HTERT RPE-1 (cell line): ENCODE measurements around the gene CNTNAP2.

Experiments
- in situ Hi-C: fragments of 300-500 bp; cut with MboI; formaldehyde crosslinking; loops from 4 replicates; pipeline ENCODE4 v1.14.3; 2020; ENCODE audit warnings: low sequenced_read_pairs

The CNTNAP2 gene

DNA sequence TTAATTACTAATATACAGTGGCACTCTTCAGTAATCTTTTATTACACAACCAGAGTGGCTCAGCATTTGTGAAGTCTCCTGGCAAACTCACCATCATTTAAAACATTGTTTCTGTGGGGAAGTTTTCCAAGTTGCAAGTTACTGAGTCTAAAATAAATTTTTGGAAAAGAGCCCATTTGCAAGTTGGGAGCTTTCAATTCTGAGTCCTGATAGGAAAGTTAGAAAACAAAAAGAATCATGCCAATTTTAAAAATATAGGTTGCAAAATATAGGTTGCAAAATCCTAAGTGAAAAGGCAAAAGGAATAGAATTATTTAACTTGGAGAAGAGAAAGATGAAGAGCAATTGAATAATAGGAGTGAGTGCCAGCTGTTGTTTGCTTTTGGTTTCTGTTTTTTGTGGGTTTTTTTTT lies 2095.1 kb downstream of the CNTNAP2 start:
- in situ Hi-C loops: no loop called here

DNA sequence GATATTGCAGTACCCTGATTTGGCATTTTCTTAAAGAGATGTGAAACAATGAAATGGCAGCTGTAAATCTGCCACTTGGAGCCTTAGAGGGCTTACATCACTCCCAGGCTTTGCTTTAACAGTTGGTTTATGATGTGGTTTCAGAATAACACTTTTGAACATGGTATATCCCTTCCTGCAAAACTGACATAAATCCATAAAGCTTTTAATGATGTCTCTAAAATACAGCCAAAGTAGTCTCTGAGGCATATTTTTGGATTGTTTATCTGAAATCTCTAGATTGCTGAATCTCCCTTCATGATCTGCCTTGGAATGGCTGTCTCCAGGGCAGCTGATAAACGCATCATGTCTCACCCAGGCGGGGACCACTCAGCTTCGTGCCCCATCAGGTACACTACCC lies 2096.1 kb downstream of the CNTNAP2 start:
- in situ Hi-C loops: no loop called here

DNA sequence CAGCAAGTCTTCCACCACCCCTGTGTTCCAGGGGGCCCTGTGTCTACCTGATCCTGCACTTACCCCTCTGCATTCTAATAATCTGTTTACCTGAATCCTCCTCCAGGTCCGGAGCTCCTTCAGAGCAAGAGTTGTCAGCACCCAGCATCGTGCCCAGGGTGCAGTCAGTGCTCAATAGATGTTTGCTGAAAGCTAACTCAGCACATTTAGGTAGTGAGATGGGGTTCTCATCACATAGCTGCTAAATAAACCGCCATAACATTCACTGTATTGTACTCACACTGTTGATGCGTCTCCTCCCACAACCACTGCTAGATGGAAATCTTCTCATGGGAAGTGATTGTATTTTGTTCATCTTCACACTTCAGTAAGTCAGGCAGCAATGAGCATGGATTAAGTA lies 2097.5 kb downstream of the CNTNAP2 start:
- in situ Hi-C loops: no loop called here

DNA sequence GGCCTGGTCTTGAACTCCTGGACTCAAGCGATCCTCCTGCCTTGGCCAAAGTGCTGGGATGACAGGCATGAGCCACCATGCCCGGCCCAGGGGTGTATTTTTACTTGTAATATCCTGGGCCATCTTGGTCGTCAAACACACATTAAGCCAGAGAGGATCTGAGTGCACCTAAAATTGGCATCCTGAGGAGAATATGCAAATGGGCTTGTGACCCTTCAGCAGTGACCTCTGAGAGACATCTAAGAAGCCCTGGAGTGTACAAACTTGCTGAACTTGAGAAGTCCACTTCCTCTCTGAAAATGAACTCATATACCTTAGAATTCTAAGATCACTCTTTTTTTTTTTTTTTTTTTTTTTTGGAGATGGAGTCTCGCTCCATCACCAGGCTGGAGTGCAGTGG lies 2102.0 kb downstream of the CNTNAP2 start:
- in situ Hi-C loops: no loop called here

DNA sequence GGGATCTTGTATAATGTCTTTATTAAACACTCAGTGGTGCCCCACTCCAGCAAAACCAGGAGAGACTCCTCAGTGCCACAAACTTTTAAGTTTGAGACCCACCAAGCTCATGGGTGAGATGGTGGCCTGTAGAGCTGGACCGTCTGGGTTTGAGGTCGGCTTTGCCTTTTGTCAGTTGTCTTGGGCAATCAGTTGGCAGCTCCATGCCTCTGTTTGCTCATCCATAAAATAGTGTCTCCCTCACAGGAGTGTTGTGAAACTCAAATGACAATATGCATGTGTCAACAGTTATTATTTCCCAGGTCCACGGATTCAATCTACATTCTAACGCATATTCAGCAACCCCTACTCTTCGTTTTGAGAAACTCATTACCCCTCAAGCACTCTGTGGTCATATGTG lies 2106.1 kb downstream of the CNTNAP2 start:
- in situ Hi-C loops: no loop called here

DNA sequence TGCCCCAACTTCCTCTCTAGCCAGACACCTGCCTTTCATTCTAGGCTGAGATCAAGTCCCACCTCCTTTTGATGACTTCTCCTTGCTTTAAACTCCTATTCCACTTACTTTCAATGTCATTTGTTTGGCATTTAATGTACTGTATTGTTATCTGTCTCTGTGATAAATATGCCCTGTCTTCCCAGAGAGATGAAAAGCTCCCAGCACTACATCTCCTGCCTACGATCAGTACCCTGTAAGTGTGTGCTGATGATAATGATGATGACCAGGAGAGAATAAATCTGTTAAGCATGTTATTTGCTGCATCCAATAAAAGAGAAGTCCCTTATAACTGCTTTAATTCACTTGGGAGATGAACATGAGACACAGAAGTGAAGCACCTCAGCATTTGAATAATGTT lies 2106.6 kb downstream of the CNTNAP2 start:
- in situ Hi-C loops: no loop called here

DNA sequence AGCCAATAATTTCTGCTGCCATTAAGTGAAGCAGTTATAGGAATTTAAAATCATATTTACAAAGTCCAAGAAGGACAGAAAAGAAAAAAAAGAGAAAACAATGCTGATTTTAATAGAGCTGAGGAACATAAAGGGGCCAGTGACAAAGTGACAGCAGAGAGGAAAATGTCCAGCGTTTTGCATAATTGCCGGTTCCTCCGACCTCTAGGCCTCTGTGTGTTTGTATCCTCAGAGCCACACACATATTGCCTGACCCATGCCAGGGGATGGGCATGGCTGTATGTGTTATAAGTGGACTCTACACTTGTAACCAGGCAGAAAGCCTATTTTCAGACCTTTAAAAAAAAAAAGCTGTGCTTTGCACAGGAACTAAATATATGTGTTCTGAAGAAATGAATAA lies 2107.1 kb downstream of the CNTNAP2 start:
- in situ Hi-C loops: no loop called here

DNA sequence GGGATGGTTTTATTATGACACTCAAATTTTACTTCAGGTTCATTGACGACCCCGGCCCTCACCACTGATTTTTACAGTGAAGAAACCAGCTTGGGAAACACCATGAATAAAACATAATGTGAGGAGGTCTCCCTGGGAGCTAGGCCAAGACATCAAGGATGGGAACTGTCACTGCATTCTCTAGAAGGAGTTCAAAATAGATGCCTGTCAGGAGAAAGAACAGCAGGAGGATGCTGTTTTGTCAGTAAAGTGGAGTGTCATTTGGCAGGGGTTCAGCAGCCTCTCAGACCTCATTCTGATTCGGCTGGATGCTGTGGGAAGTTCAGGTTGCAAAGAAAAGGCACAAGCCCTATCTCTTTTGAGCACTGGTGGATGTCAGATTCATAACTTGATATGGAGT lies 2113.7 kb downstream of the CNTNAP2 start:
- in situ Hi-C loops: no loop called here

DNA sequence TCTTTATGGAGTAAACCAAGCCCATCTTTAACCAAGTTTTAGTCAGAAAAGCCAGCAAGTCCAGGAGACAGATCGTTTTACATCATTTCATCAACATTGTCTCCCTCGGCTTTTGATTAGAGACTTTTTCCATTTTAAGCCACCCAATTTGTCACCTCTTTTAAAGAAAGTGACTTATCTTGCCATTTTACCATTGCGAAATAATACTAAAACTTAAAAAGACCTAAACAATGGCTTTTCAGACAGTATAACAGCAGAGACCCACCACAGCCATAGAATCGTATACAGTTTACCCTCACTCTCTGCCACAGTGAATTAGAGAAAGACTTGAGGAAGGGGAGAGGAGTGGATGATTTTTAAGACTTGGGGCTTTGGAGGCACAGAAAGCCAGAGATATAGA lies 2114.3 kb downstream of the CNTNAP2 start:
- in situ Hi-C loops: no loop called here

DNA sequence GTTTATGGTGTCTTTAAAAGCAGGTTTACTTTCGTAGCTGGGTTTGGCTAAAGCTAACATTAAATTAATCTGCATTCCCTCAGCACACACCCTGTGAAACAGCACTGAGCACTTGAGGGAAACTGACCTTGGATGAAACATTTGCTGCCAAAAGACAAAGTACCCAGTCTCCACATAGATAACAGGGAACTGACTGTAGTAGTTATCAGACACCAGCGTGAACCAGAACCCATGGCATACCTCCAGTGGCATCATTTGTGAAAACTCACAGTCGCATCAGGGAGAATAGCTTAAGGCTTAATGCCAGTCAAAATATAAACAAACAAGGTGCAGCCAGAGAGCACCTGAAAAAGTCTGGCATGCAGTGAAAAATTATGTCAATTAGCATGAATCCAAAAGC lies 2116.2 kb downstream of the CNTNAP2 start:
- in situ Hi-C loops: no loop called here

DNA sequence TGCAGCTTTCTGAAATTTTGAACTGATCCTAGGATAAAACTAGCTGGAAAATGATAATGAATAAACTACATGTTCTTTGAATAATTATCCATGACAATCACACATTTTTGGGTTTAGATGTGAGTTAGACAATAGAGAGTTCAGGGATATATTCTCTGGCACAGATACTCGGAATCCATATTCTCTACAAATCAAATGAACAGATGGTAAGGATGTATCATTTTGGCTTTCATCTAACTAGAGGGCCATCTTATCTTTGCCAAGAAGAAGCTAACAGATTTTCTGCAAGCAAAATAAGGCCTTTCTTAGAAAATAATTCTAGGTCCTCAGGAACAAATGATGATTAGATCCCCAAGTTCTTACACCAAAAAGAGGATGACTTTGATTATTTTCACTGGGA lies 2118.1 kb downstream of the CNTNAP2 start:
- in situ Hi-C loops: no loop called here

DNA sequence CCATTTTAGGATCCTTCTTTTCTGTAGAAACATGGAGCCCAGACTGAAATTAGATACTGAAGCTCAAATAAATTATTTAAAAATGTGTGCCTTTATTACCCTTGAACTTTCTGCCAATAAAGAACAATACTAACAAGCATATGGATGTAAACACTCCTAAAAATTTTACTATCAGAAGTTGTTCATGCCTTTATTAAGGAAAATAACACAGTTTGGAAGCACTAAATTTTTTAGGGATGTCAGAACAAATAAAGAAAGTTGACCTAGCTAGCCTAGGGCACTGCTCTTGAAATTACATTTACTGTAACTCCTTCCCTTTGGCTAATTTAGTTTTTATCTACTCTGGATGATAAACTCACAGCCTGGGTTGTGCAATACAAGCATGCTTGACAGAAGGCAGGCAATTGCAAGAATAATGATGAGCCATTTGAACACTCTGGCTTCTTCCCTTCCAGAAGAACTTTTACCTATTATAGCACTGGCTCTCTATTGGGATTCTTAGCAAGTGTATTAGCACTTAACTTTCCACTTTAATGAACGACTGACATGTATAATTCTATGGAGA lies 2122.2 kb downstream of the CNTNAP2 start:
- in situ Hi-C loops: no loop called here

DNA sequence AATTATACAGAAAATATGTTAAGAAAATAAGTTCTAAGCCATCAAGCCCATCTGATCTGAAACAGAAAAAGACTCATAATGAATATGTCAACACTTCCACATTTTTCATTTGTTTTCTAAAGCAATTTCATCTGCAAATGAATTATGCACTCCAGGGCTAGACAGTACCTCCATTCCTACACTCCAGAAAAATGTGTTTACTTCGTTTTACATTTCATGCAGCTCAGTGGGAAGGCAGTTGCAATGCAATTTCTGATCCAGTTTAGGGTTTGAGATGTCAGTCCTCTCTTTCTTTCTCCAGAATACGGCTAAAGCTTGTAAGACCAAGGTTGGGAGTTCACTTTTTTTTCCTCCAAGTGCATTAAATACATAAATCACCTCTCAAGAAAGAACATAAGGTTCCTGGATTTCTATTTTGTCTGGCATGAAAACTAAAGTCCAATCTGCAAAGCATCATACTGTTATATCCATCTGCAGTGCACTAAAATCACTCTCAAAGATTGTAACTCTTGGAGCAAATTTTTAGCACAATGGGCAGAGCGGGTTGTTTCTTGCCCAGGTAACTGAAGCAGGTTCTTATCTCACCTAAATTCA lies 2125.2 kb downstream of the CNTNAP2 start:
- in situ Hi-C loops: no loop called here

DNA sequence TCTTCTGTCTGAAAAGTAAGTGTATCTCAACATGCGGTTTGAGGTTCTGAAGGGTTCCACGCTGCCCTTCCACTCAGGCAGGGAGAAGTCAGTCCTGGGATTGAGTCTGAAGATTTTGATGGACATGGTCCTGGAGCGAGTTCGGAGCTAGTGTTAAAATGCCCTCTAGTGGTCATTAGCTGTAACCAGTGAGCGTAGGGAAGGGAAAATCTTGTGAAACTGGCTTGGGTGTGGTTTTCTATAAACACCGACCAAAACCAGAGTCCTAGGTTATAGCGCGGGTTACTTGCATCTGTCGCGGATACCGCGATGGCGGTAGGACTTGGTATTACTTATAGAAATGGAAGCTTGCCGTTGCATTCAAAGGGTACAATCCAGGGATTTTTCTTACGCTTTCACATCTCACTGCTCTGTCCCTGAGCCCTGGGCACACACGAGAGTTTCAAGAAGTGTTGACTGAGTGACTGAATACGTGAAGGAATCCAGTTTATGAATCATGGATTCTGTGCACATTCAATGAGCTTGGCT lies 2125.8 kb downstream of the CNTNAP2 start:
- in situ Hi-C loops: no loop called here

DNA sequence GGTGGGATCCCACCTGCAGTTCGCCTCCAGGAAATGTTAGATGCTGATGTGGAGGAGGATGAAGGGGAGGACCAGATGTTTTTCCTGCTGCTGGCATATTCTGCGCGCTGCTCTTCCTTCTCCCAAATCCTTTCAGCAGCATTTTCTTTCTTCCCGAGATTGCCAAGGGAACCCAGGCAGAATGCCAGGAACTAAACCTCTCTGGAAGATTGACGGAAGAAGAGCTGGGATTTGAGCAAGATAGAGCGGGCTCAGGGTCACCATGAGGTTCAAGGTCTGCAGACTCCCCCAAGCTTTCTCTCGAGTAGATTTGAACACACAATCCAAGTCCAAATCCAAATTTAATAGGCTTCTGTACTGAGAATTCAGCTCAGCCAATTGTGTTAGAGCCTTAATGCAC lies 2128.8 kb downstream of the CNTNAP2 start:
- in situ Hi-C loops: no loop called here

DNA sequence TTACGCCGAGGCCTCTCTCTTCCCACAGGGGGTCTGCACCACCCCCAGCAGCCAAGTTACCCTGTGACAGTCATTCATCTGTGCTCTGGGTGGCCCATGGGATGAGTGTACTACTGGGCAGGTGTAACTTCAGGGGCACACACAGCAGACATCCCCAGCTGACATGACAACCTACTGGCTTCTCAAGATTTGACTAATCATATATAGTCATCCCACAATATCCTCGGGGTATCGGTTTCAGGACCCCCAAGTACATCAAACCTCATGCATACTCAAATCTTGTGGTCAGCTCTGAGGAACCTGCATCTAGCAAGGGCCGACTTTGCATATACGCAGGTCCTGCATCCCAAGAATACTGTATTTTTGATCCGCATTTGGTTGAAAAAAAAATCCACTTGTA lies 2137.0 kb downstream of the CNTNAP2 start:
- in situ Hi-C loops: no loop called here

DNA sequence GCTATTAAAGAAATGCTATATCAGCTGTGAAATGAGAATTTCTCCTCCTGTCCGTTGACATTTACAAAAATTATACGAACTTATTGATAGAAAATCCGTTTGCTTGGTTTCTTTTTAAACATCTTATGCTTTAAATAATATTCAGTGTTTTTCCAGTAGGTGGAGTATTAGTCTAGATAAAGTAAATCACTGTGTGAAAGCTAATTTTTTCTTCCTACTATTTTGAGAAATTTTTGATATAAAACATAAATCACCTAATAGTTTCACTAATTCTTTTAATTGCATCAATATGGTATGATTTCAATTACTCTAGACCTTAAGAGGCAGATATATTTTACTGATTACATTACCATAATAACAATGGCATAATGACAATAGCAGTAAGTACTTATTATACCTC lies 2138.7 kb downstream of the CNTNAP2 start:
- in situ Hi-C loops: no loop called here

DNA sequence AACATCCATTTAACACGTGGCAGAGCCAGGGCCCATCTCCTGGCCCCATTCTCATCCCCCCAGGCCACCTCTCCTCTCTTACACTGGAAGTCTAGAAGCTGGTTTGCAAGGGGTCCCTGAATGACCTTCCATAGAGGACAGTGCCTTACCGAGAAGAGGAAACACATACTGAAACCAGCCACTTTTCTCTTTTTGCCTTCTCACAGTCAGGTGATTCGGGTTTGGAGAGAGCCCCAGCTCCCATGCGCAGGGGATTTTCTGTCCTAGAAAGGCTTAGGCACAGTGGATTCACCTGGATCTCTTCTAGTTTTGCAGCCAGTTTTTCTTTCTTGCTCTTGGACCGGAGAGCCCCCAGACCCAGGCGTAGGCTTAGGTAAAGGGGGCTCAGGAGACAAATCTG lies 2139.8 kb downstream of the CNTNAP2 start:
- in situ Hi-C loops: no loop called here

DNA sequence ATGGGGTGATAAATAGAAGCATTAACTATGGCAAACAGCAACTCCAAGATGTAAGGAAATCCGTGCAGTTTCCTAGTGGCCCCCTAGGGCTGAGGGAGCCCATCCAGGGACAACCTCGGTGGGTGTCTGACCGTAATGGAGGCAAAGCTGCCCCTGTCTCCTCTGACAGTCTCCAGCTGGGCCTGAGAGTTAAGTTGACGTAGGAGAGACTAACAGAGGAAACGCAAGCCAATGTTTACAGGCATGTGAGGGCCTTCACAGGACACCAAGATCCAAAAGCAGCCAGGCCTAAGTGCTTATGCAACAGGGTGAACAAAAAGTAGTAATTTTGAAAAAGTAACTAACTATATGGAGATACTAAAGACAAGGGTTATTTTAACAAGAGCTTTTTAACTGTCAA lies 2144.0 kb downstream of the CNTNAP2 start:
- in situ Hi-C loops: no loop called here

DNA sequence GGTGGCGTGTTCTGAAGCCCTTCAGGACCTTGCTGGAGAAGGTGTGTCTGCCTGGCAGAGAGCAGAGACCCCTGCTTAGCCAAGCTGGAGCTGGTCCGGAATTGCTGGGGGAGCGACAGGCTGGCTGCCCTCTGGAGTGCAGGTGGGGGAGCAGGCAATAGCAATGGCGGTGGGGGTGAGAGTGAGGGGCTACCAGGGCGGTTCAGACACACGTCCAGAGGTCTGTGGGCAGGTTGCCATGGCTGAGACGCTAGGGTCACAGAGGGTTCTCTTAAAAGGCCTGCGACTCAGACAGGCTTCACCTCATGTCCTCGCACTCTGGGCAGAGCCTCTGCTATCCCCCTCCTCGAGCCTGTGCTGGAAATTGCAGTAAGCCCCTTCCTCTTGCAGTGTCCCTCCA lies 2144.9 kb downstream of the CNTNAP2 start:
- in situ Hi-C loops: no loop called here

DNA sequence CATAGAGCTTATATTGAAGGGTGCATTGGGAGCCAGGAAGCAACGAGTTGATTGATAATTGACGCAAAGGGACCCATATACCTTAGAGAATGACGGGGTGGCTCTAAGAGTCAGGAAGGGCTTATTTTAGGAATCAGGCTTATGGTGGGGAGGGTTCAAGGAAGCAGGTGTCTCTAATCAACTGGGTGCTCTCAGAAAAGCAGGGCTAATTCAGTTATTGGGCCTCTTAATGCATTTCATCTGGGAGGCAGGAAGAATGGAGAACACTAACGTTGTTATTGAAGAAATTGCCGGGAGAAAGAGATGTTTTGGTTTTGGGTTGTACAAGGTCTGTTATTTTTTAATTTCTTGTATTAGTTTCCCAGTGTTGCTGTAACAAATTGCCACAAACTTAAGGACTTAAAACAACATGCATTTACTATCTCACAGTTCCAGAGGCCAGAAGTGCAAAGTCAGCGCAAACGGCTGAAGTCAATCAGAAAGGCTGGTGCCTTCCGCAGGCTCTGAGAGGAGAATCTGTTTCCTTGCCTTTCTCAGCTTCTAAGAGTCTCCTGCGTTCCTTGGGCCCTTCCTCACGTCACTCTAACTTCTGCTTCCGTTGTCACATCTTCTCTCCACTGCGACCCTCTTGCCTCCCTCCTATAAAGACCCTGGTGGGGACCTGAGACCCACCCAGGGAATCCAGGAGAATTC lies 2145.5 kb downstream of the CNTNAP2 start:
- in situ Hi-C loops: no loop called here

DNA sequence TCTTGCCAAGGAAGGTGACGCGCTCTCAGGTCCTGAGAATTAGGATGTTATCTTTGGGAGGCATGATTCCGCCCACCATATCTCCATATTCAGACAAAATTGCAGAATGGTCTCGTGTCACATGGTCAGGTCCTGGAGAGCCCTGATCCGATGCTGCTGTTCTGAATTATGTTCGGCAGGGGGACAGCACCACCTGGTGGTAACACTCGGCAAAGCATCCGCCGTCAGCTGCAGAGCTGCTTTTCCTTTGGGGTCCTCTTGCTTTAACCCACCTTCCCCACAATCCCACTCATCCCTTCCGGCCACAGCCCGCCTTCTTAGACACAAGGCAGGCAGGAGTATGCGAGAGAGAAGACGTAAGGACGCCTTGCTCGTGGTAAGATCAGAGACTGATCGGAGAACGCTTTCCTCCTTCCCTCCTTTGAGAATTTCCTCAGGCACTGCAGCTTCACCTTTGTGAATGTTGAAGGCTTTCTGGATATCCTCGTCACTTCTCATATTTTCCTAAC lies 2146.2 kb downstream of the CNTNAP2 start:
- in situ Hi-C loops: no loop called here
